Measurements from ENCODE around the gene SH3PXD2B.

The SH3PXD2B gene

DNA sequence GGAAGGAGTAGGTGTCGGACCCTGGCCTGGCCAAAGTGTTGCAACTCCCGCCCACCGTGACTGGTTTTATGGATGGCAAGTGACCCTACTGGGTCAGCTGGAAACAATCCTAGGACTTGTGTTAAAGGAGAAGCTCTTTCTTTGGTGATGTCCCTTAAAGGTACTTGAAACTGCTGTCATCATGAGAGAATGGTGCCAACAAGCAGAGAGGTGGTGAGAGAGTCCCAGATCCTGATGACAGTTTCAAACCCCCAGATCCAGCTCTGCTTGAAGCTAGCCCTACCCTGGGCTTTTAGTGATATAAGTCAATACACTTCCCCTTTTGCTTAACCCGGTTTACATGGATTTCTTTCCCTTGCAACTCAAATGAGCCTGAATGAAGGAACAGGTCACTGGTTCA, 98.3 kb downstream of the SH3PXD2B start:
- TF ChIP-seq, protein P1, sequence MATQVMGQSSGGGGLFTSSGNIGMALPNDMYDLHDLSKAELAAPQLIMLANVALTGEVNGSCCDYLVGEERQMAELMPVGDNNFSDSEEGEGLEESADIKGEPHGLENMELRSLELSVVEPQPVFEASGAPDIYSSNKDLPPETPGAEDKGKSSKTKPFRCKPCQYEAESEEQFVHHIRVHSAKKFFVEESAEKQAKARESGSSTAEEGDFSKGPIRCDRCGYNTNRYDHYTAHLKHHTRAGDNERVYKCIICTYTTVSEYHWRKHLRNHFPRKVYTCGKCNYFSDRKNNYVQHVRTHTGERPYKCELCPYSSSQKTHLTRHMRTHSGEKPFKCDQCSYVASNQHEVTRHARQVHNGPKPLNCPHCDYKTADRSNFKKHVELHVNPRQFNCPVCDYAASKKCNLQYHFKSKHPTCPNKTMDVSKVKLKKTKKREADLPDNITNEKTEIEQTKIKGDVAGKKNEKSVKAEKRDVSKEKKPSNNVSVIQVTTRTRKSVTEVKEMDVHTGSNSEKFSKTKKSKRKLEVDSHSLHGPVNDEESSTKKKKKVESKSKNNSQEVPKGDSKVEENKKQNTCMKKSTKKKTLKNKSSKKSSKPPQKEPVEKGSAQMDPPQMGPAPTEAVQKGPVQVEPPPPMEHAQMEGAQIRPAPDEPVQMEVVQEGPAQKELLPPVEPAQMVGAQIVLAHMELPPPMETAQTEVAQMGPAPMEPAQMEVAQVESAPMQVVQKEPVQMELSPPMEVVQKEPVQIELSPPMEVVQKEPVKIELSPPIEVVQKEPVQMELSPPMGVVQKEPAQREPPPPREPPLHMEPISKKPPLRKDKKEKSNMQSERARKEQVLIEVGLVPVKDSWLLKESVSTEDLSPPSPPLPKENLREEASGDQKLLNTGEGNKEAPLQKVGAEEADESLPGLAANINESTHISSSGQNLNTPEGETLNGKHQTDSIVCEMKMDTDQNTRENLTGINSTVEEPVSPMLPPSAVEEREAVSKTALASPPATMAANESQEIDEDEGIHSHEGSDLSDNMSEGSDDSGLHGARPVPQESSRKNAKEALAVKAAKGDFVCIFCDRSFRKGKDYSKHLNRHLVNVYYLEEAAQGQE (IDR thresholded peaks at IDR 0.05; ENCODE audit: insufficient read depth in 1 of 2, low read depth in 2 of 2, low read length in 2 of 2) = no peak
- no peak for TF ChIP-seq TAF1 (IDR thresholded peaks at IDR 0.05; ENCODE audit: borderline replicate concordance, insufficient read depth, low read length)

DNA sequence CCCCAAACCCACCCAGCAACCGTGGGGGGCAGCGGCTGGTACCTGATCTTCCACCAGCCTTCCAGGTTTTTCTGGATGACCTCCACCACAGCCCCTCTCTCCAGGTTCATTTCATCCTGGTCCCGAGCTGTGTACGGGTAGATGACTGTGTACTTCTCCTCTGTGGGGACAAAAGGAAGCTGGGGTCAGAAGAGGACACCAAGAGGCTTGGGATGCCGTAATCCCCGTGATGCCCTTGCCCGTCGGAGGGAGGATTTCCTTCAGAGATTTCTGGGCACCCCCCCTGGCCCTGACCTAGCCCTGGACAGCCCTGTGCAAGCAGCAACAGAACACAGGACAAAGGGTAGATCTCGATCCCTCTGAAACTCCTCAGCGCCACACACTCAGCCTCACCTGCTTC, 100.5 kb downstream of the SH3PXD2B start:
- no peak for TF ChIP-seq FOXP2 (optimal IDR thresholded peaks at IDR 0.05; ENCODE audit: borderline replicate concordance, extremely low read depth, extremely low read length, insufficient read depth)
- no peak for TF ChIP-seq TAF1 (IDR thresholded peaks at IDR 0.05; ENCODE audit: borderline replicate concordance, insufficient read depth, low read length)
- no peak for TF ChIP-seq POLR2AphosphoS5 (IDR thresholded peaks at IDR 0.05; ENCODE audit: low read depth, low read length)
- TF ChIP-seq, protein P1 (IDR thresholded peaks at IDR 0.05; ENCODE audit: insufficient read depth in 1 of 2, low read depth in 2 of 2, low read length in 2 of 2) = no peak
- no peak for TF ChIP-seq SIN3A (IDR thresholded peaks at IDR 0.05; ENCODE audit: borderline replicate concordance, insufficient read depth, low read length)

DNA sequence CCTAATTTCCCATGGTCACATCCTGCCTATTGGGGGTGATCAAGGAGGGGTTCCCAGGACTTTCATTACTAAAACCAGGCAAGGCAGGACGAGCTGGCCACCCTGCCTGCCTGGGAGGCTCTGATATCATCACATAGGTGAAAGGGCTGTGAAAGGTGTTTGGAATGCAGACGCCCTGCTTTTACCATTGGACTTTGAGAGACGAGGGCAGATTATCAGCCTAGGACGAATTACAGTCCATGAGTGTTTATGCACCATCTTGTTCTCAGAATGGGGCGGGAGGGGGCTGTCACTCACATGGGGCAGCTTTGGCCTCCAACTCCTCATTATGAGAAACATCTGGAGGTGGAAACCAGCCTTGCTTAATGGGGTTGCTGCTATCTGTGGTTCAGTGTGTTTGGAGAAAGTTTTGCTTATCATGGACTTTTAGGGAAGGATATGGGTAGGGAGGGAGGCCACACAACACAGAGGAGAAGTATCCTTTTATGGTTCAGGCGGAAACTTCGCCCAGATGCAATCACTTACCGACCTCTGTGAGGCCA, 101.0 kb downstream of the SH3PXD2B start:
- TF ChIP-seq POLR2AphosphoS5 (IDR thresholded peaks at IDR 0.05; ENCODE audit: low read depth, low read length) = no peak

DNA sequence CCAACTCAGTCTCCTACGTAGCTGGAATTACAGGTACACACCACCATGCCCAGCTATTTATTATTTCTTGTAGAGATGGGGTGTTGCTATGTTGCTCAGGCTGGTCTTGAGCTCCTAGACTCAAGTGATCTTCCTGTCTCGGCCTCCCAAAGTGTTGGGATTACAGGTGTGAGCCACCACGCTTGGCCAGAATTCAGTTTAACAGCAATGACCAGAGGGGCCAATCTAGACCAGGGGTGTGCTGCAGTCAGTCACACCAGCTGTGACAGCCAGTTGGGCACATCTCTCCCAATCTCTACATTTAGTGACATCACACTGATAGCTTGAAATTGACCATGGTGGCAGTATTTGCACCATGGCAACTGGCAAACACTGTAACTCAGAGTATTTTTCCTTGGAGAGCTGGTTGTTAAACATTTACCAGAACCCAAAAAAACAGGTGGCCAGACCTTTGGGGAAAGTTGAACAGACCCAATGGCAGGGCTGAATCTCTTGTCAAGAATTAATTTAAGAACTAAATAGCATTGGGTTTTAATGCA, 103.0 kb downstream of the SH3PXD2B start:
- no peak for TF ChIP-seq SIN3A (IDR thresholded peaks at IDR 0.05; ENCODE audit: borderline replicate concordance, insufficient read depth, low read length)
- no peak for TF ChIP-seq TAF1 (IDR thresholded peaks at IDR 0.05; ENCODE audit: borderline replicate concordance, insufficient read depth, low read length)
- no peak for TF ChIP-seq POLR2AphosphoS5 (IDR thresholded peaks at IDR 0.05; ENCODE audit: low read depth, low read length)
- TF ChIP-seq FOXP2 (optimal IDR thresholded peaks at IDR 0.05; ENCODE audit: borderline replicate concordance, extremely low read depth, extremely low read length, insufficient read depth) = no peak
- TF ChIP-seq, protein P1 (IDR thresholded peaks at IDR 0.05; ENCODE audit: insufficient read depth in 1 of 2, low read depth in 2 of 2, low read length in 2 of 2) = no peak

DNA sequence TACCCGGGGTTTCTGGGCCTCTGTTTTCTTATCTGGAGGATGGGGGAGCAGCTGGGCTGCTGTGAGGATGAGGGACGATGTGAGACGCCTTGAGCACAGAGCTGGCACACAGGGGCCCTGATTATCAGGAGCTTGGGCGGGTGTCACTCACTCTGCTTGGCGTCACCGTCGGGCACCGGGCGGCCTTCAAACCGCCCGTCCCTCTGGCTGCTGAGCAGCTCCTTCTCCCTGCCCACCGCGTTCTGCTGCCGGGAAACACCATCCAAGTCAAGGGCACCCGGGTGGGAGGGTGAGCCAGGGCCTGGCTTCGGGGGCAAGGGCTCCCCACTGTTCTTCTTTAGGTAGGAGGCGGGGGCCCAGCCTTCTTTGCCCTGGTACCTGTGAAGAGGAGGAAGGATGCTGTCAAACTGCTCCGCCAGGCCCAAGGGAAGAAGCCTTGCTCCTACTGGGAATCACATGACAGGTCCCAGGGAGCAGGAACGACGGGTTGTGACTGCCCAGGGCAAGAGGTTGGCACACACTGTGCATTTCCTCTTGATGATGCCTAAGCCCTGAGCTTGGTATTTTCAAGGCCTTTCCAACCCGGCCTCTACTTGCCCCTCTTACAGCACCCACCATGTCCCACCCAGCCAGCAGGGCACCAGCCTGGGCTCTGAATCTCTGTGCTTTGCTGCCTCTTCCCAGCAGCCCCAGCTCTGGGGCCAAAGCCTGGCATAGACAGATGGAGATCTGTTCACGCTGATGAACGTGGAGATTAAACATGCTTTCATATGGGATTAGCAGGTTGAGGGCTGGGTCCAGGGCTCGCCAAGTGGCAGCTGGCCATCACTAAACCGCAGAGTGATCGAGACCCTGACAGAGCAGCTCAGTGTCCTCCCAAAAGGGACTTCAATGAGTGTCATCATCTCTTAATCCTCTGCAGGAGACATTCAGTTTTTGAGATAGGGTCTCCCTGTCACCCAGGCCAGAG, 103.8 kb downstream of the SH3PXD2B start:
- TF ChIP-seq SIN3A (IDR thresholded peaks at IDR 0.05; ENCODE audit: borderline replicate concordance, insufficient read depth, low read length) (no peak), POLR2AphosphoS5 (IDR thresholded peaks at IDR 0.05; ENCODE audit: low read depth, low read length) (no peak), TAF1 (IDR thresholded peaks at IDR 0.05; ENCODE audit: borderline replicate concordance, insufficient read depth, low read length) (no peak), FOXP2 (optimal IDR thresholded peaks at IDR 0.05; ENCODE audit: borderline replicate concordance, extremely low read depth, extremely low read length, insufficient read depth) (no peak)
- TF ChIP-seq, protein P1 (IDR thresholded peaks at IDR 0.05; ENCODE audit: insufficient read depth in 1 of 2, low read depth in 2 of 2, low read length in 2 of 2) = no peak

Measured in PFSK-1 (cell line).